ENCODE measurements around the gene NPY4R2.
"Not testable (repeated sequence)": the region's sequence is repeated elsewhere in the genome, so short reads cannot be mapped to it uniquely, and the experiment has no call there.

- not testable (repeated sequence) for TF ChIP-seq CTCF (IDR thresholded peaks at IDR 0.05; ENCODE audit: low read depth, low read length, poor library complexity, severe bottlenecking); EZH2phosphoT487 (IDR thresholded peaks at IDR 0.05; ENCODE audit: borderline replicate concordance, low read length)
Measured at GRCh38 chr10:47910486-47910885, 8.0 kb upstream of the NPY4R2 start.

Data from DOHH2 (cell line).